NCI-H524 (cell line): Measurements from ENCODE around the gene KIRREL3.

ENCODE experiments used
- DNase-seq, 2 experiments: peaks; one replicate each; lab custom pipeline; 2025; lab: John Stamatoyannopoulos, UW

The KIRREL3 gene

GRCh38 chr11:126997196-126997595 is 3.4 kb downstream of the KIRREL3 start:
- DNase-seq = no peak

GRCh38 chr11:126996036-126996804 is 4.3 kb downstream of the KIRREL3 start:
- DNase-seq = no peak

GRCh38 chr11:126993599-126993998 is 7.0 kb downstream of the KIRREL3 start:
- DNase-seq = no peak

GRCh38 chr11:126992804-126993111 is 7.8 kb downstream of the KIRREL3 start:
- no peak for DNase-seq

- no peak for DNase-seq
These were observed 8.3 kb downstream of the KIRREL3 start for GRCh38 chr11:126992065-126992803.

GRCh38 chr11:126991596-126991995 is 9.0 kb downstream of the KIRREL3 start:
- DNase-seq = no peak

- DNase-seq = no peak
These were observed 9.7 kb downstream of the KIRREL3 start for GRCh38 chr11:126990716-126991480.

- DNase-seq = peak; percentile 57 to 79
These were observed 10.4 kb downstream of the KIRREL3 start for GRCh38 chr11:126989942-126990715.

GRCh38 chr11:126988655-126989054 is 11.9 kb downstream of the KIRREL3 start:
- no peak for DNase-seq

GRCh38 chr11:126981635-126982034 is 18.9 kb downstream of the KIRREL3 start:
- no peak for DNase-seq

GRCh38 chr11:126978911-126979310 is 21.7 kb downstream of the KIRREL3 start:
- no peak for DNase-seq

GRCh38 chr11:126978165-126978564 is 22.4 kb downstream of the KIRREL3 start:
- no peak for DNase-seq

GRCh38 chr11:126973051-126973450 is 27.5 kb downstream of the KIRREL3 start:
- DNase-seq = no peak

- no peak for DNase-seq
These were observed 29.3 kb downstream of the KIRREL3 start for GRCh38 chr11:126971305-126971704.

GRCh38 chr11:126969865-126970479 is 30.6 kb downstream of the KIRREL3 start:
- peak in 1 of 2 experiments; percentile 7 for DNase-seq

- no peak for DNase-seq
These were observed 31.7 kb downstream of the KIRREL3 start for GRCh38 chr11:126968915-126969314.

GRCh38 chr11:126965331-126965730 is 35.2 kb downstream of the KIRREL3 start:
- DNase-seq = no peak

- DNase-seq = no peak
These were observed 36.8 kb downstream of the KIRREL3 start for GRCh38 chr11:126963603-126964363.

- DNase-seq = no peak
These were observed 37.5 kb downstream of the KIRREL3 start for GRCh38 chr11:126963115-126963514.

- no peak for DNase-seq
These were observed 40.9 kb downstream of the KIRREL3 start for GRCh38 chr11:126959700-126960099.

GRCh38 chr11:126956635-126957034 is 43.9 kb downstream of the KIRREL3 start:
- DNase-seq = no peak
